Activated CD8-positive, alpha-beta memory T cell treated with anti-CD3 and anti-CD28 coated beads, Interleukin-2, amount 10 ng/mL, durations not matched to agents 7 days and 5 days (primary cell): ENCODE measurements around the gene FTCDNL1. TPM values are rescaled to one million over a fixed set of nuclear protein-coding genes. Genes with fewer than 3 reads are reported as not detected.

Source experiments
- ATAC-seq: fragments of 150-1000 bp; cut with Tn5 transposase; one replicate; pipeline ENCODE4 v1.10.0; 2021; ENCODE audit warnings: moderate library complexity
- CTCF ChIA-PET: fragments of 350-600 bp; sonication (Branson Sonifier 250); formaldehyde crosslinking; loops from one replicate; lab custom pipeline; 2021; ENCODE audit warnings: antibody characterized with exemption; lab: Charles Lee
- DNase-seq: peaks from one replicate; pipeline ENCODE4 v3.0.0-alpha.2; 2020
- H3K27ac Mint-ChIP-seq: one replicate; pipeline ENCODE4 v1.8.0; 2021; ENCODE audit warnings: mild to moderate bottlenecking, mixed read lengths
- H3K27me3 Mint-ChIP-seq: one replicate; pipeline ENCODE4 v1.8.0; 2021; ENCODE audit warnings: mixed read lengths
- H3K36me3 Mint-ChIP-seq: one replicate; pipeline ENCODE4 v1.8.0; 2021; ENCODE audit warnings: mild to moderate bottlenecking, mixed read lengths
- H3K4me1 Mint-ChIP-seq: one replicate; pipeline ENCODE4 v1.8.0; 2021; ENCODE audit warnings: mixed read lengths
- H3K4me3 Mint-ChIP-seq: one replicate; pipeline ENCODE4 v1.8.0; 2021; ENCODE audit warnings: mild to moderate bottlenecking, moderate library complexity, mixed read lengths
- H3K9me3 Mint-ChIP-seq: one replicate; pipeline ENCODE4 v1.8.0; 2022; ENCODE audit warnings: low read depth, mixed read lengths
- total RNA-seq, 2 experiments: library from RNA; stranded (reverse); gene quantifications; one replicate each; pipeline ENCODE4 v1.2.3, GENCODE V29; 2021

Gene FTCDNL1
- total RNA-seq: 1 to 10 TPM; 1.8 to 2.8 TPM

DNA sequence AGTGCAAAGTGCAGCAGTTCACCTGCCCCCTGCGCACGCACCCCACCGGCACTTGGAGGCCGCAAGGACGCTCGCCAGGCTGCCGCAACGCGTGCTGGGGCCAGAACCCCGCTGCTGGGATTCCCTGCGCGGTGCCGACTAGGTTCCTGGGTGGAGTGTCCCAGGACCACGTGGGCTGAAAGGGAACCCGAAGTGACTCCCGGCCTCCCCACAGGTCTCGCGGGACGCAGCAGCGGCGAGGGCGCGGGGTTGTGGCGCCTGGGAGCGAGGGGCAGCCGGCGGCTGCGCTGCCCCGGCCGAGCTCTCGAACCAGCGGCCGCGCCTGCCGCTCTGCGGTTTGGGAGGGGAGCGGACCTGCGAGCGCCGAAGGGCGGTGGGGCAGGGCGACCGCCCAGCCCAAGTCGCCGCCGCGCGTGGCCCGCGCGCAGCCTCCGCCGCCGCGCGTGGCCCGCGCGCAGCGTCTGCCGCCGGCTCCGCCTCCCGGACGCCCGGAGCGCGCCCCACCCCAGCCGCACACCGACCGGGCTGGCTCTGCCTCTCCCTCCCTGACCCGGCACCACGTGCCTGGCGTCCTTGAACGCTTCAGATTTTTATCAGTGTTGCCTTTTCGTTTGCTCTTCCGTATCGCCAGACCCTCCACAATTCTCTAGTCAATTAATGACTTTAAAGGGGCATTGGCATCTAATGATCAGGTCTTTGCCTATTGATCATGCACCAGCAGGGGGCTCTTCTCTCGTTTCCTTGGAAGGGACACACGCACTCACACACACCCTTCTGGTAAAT lies at the start of gene FTCDNL1:
Gene FTCDNL1 (minus strand): TSS at position 475 of the 783 bp plus-strand sequence. CDS start 2,230 bp downstream, outside the sequence.
- Mint-ChIP-seq H3K9me3 (no peaks in the 10 kb centered on the region), H3K27me3 (peaks cover 10% of the 10 kb centered on the region), H3K4me1 (peaks cover 8% of the 10 kb centered on the region), H3K36me3 (no peaks in the 10 kb centered on the region), H3K27ac (peak within 1 kb of the TSS; percentile 76), H3K4me3 (peak within 1 kb of the TSS; percentile 90)
- DNase-seq (peak; percentile 81), ATAC-seq (peak; percentile 97)
- CTCF ChIA-PET: no interaction called here

DNA sequence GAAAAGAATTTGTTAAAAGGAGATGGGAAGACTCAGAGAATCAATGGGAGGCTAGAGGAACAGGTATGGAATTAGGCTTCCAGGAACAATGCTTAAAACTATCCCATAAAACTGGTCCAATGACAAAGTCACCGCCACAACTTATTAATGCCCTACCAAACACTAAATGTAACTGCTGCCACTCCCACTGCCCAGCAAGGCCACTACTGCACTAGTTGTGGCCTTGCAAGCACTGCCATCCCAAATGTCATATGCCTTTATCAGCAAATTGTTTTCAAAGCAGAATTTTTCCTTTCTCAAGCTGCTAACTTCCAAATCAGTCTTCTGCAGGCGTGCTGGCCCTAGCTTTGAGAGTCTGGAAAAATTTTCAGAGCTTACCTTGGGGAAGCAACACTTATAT lies 45.6 kb upstream of the FTCDNL1 start:
- H3K4me3 Mint-ChIP-seq: no peak overlapping the region
- H3K36me3 Mint-ChIP-seq: no peaks in the 10 kb centered on the region
- no peaks in the 10 kb centered on the region for H3K9me3 Mint-ChIP-seq
- CTCF ChIA-PET: interaction anchor here (0.6 kb wide), 1 partner anchor 13 kb away, joined by 3 read pairs; no protein-coding TSS in a partner anchor
- no peak for DNase-seq
- H3K27ac Mint-ChIP-seq: no peak overlapping the region
- no peaks in the 10 kb centered on the region for H3K4me1 Mint-ChIP-seq
- no peak for ATAC-seq
- peaks cover 28% of the 10 kb centered on the region for H3K27me3 Mint-ChIP-seq

- CTCF ChIA-PET: no interaction called here
- H3K36me3 Mint-ChIP-seq: no peaks in the 10 kb centered on the region
- no peak overlapping the region for H3K27ac Mint-ChIP-seq
- ATAC-seq (no peak), DNase-seq (no peak)
- H3K9me3 Mint-ChIP-seq: no peaks in the 10 kb centered on the region
- peaks cover 24% of the 10 kb centered on the region for H3K27me3 Mint-ChIP-seq
- no peaks in the 10 kb centered on the region for H3K4me1 Mint-ChIP-seq
- H3K4me3 Mint-ChIP-seq: no peak overlapping the region
These were observed 44.4 kb upstream of the FTCDNL1 start for GRCh38 chr2:199895406-199895805.

DNA sequence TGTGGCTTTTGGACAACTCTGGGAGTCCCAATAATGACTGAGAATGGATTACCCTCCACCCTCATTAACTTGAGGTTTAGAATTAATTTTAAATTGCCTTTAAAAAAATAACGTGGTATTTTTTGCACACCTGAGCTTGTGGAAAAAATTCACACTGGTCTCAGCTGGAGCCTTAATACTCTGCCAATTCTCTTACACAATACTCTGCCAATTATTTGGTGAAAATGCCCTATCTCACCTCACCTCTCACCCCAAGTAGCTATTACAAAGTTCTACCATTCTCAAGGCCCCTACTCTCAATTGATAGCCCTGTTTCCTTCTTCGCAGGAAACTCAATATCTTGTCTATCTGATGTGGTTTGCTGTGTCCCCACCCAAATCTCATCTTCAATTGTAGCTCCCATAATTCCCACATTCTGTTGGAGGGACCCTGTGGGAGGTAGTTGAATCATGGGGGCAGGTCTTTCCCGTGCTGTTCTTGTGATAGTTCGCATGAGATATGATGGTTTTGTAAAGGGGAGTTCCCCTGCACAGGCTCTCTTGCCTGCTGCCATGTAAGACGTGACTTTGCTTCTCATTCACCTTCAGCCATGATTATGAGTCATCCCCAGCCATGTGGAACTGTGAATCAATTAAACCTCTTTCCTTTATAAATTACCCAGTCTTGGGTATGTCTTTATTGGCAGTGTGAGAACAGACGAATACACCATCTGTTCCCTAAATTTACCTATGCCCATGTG lies 32.7 kb upstream of the FTCDNL1 start:
- no peaks in the 10 kb centered on the region for H3K36me3 Mint-ChIP-seq
- no peak for ATAC-seq
- H3K4me1 Mint-ChIP-seq: no peaks in the 10 kb centered on the region
- no peak for DNase-seq
- CTCF ChIA-PET: interaction anchor here (0.9 kb wide), 1 partner anchor 13 kb away, joined by 3 read pairs; no protein-coding TSS in a partner anchor
- H3K9me3 Mint-ChIP-seq: peaks cover 7% of the 10 kb centered on the region
- H3K27ac Mint-ChIP-seq: no peak overlapping the region
- H3K27me3 Mint-ChIP-seq: peaks cover 15% of the 10 kb centered on the region
- no peak overlapping the region for H3K4me3 Mint-ChIP-seq

DNA sequence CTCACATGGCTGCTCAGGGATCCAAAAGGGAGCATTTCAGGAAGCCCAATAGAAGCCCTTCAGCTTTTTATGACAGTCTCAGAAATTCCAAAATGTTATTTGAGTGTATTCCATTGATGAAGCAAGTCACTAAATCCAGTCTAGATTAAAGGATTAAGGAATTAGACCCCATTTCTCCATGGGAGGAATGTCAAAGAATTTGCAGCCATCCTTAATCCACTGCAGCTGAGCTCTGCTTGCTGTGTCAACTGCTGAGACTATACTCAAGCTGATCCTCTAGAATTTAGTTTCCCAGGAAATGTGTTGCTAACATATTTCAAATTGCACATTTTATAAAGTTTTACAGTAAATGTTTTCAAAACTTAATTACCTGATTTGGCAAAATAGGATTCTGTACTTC lies 31.7 kb upstream of the FTCDNL1 start:
- H3K4me3 Mint-ChIP-seq: no peak overlapping the region
- ATAC-seq: no peak
- no peak for DNase-seq
- CTCF ChIA-PET: no interaction called here
- H3K27ac Mint-ChIP-seq: no peak overlapping the region
- peaks cover 15% of the 10 kb centered on the region for H3K27me3 Mint-ChIP-seq
- no peaks in the 10 kb centered on the region for H3K36me3 Mint-ChIP-seq
- H3K4me1 Mint-ChIP-seq: no peaks in the 10 kb centered on the region
- peaks cover 7% of the 10 kb centered on the region for H3K9me3 Mint-ChIP-seq

GRCh38 chr2:199875400-199875799 lies 24.4 kb upstream of the FTCDNL1 start:
- Mint-ChIP-seq H3K9me3 (peaks cover 9% of the 10 kb centered on the region), H3K4me3 (no peak overlapping the region), H3K27ac (no peak overlapping the region), H3K27me3 (peaks cover 27% of the 10 kb centered on the region), H3K36me3 (peaks cover 6% of the 10 kb centered on the region), H3K4me1 (no peaks in the 10 kb centered on the region)
- ATAC-seq (no peak), DNase-seq (no peak)
- CTCF ChIA-PET: no interaction called here

GRCh38 chr2:199874209-199874608 lies 23.2 kb upstream of the FTCDNL1 start:
- DNase-seq: no peak
- Mint-ChIP-seq H3K36me3 (peaks cover 6% of the 10 kb centered on the region), H3K4me1 (no peaks in the 10 kb centered on the region), H3K27ac (no peak overlapping the region), H3K27me3 (peaks cover 32% of the 10 kb centered on the region), H3K9me3 (peaks cover 9% of the 10 kb centered on the region), H3K4me3 (no peak overlapping the region)
- no peak for ATAC-seq
- CTCF ChIA-PET: no interaction called here

GRCh38 chr2:199870581-199870980 lies 19.6 kb upstream of the FTCDNL1 start:
- Mint-ChIP-seq H3K4me3 (no peak overlapping the region), H3K9me3 (peaks cover 9% of the 10 kb centered on the region), H3K4me1 (no peaks in the 10 kb centered on the region), H3K27me3 (peaks cover 45% of the 10 kb centered on the region), H3K36me3 (peaks cover 6% of the 10 kb centered on the region), H3K27ac (no peak overlapping the region)
- ATAC-seq: no peak
- no peak for DNase-seq
- CTCF ChIA-PET: no interaction called here

- CTCF ChIA-PET: no interaction called here
- H3K9me3 Mint-ChIP-seq: peaks cover 8% of the 10 kb centered on the region
- H3K4me1 Mint-ChIP-seq: no peaks in the 10 kb centered on the region
These were observed 18.7 kb upstream of the FTCDNL1 start for GRCh38 chr2:199869653-199870052.

GRCh38 chr2:199869227-199869541 lies 18.2 kb upstream of the FTCDNL1 start:
- Mint-ChIP-seq H3K27me3 (peaks cover 45% of the 10 kb centered on the region), H3K9me3 (peaks cover 4% of the 10 kb centered on the region), H3K4me1 (no peaks in the 10 kb centered on the region), H3K27ac (no peak overlapping the region), H3K4me3 (no peak overlapping the region), H3K36me3 (peaks cover 3% of the 10 kb centered on the region)
- no peak for ATAC-seq
- no peak for DNase-seq
- CTCF ChIA-PET: no interaction called here

More at GRCh38 chr2:199869653-199870052, 18.7 kb upstream of the FTCDNL1 start:
- ATAC-seq: no peak
- DNase-seq: no peak
- peaks cover 6% of the 10 kb centered on the region for H3K36me3 Mint-ChIP-seq
- H3K4me3 Mint-ChIP-seq: no peak overlapping the region
- H3K27ac Mint-ChIP-seq: no peak overlapping the region
- peaks cover 44% of the 10 kb centered on the region for H3K27me3 Mint-ChIP-seq

GRCh38 chr2:199868431-199869226 lies 17.6 kb upstream of the FTCDNL1 start:
- no peak overlapping the region for H3K27ac Mint-ChIP-seq
- no peak overlapping the region for H3K4me3 Mint-ChIP-seq
- ATAC-seq: no peak
- H3K36me3 Mint-ChIP-seq: no peaks in the 10 kb centered on the region
- CTCF ChIA-PET: no interaction called here
- H3K27me3 Mint-ChIP-seq: peaks cover 45% of the 10 kb centered on the region
- no peaks in the 10 kb centered on the region for H3K9me3 Mint-ChIP-seq
- DNase-seq: no peak
- no peaks in the 10 kb centered on the region for H3K4me1 Mint-ChIP-seq

GRCh38 chr2:199865905-199866304 lies 14.9 kb upstream of the FTCDNL1 start:
- CTCF ChIA-PET: no interaction called here

DNA sequence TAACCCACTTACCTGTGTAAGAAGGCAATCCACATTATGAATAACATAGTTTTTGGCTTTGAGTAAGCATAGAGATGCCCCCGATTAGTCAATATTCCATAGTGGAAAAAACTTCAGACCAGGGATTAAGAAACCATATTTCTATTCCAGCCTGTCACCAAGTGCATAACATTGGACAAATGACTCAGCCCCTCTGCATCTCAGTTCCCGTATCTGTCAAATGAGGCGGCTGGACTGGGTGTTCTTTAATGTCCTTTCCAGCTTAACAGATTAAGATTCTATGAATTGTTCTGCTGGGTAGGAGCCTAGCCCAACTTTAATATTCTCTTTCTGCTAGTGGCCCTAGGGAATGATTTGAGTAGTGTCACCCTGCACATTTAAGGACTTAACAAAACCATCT lies 11.8 kb upstream of the FTCDNL1 start:
- CTCF ChIA-PET: interaction anchor here (1.4 to 1.5 kb wide), 2 partner anchors 79 to 158 kb away, joined by 3 to 5 read pairs; no protein-coding TSS in a partner anchor

More at GRCh38 chr2:199865905-199866304, 14.9 kb upstream of the FTCDNL1 start:
- Mint-ChIP-seq H3K27me3 (peaks cover 57% of the 10 kb centered on the region), H3K4me3 (no peak overlapping the region), H3K36me3 (no peaks in the 10 kb centered on the region), H3K9me3 (no peaks in the 10 kb centered on the region), H3K27ac (no peak overlapping the region), H3K4me1 (no peaks in the 10 kb centered on the region)
- DNase-seq: no peak
- no peak for ATAC-seq

More for the DNA sequence above, 11.8 kb upstream of the FTCDNL1 start:
- Mint-ChIP-seq H3K27me3 (peaks cover 46% of the 10 kb centered on the region), H3K4me1 (no peaks in the 10 kb centered on the region), H3K36me3 (no peaks in the 10 kb centered on the region), H3K9me3 (no peaks in the 10 kb centered on the region), H3K27ac (no peak overlapping the region), H3K4me3 (no peak overlapping the region)
- no peak for ATAC-seq
- no peak for DNase-seq
